Fibroblast of villous mesenchyme (primary cell): ENCODE measurements around the gene SARDH. TPM values are rescaled to one million over a fixed set of nuclear protein-coding genes. Genes with fewer than 3 reads are reported as not detected.

Source experiments
- DNase-seq: peaks from one replicate; pipeline ENCODE4 v3.0.0-alpha.2; 2010; ENCODE audit warnings: low read depth
- H3K4me3 ChIP-seq: 2 replicates; pipeline ENCODE4 v1.5.1; 2011; ENCODE audit warnings: low read depth, mild to moderate bottlenecking, low read length
- CTCF ChIP-seq: IDR thresholded peaks from 2 replicates; pipeline ENCODE4 v1.5.1; 2012; ENCODE audit warnings: low read depth, mild to moderate bottlenecking, low read length; ENCODE audit not compliant: insufficient read depth
- total RNA-seq: library from RNA; depleted of rRNA; stranded (reverse); fragments of >200 nt; gene quantifications from 2 replicates; pipeline ENCODE4 v1.2.3, GENCODE V29; 2012

The SARDH gene
- total RNA-seq, 1 donor = 6.0 TPM

- no peak for TF ChIP-seq CTCF
- DNase-seq = no peak
- H3K4me3 ChIP-seq = no peak overlapping the region
Measured at GRCh38 chr9:133636902-133637301, 101.2 kb downstream of the SARDH start.

GRCh38 chr9:133635533-133636531, 102.3 kb downstream of the SARDH start, which contains the start of gene DBH:
Gene DBH, plus strand, starts transcription at chr9:133636363. Its CDS starts 9 bp downstream, at chr9:133636372.
- TF ChIP-seq CTCF = no peak
- no peak within 1 kb of the TSS for H3K4me3 ChIP-seq
- no peak for DNase-seq

- DNase-seq = no peak
- no peak overlapping the region for H3K4me3 ChIP-seq
- no peak for TF ChIP-seq CTCF
Measured at GRCh38 chr9:133635098-133635497, 103.1 kb downstream of the SARDH start.

GRCh38 chr9:133634081-133634691, 104.0 kb downstream of the SARDH start:
- DNase-seq = no peak
- TF ChIP-seq CTCF = no peak
- no peak overlapping the region for H3K4me3 ChIP-seq

GRCh38 chr9:133633681-133634080, 104.5 kb downstream of the SARDH start:
- no peak overlapping the region for H3K4me3 ChIP-seq
- TF ChIP-seq CTCF = no peak
- no peak for DNase-seq

- no peak overlapping the region for H3K4me3 ChIP-seq
- no peak for TF ChIP-seq CTCF
- no peak for DNase-seq
Measured at GRCh38 chr9:133632806-133633680, 105.1 kb downstream of the SARDH start.
